Mucosa of rectum (tissue), 2 donors: Measurements from ENCODE around the gene DAG1.

Experiments
- H3K27ac ChIP-seq, 2 donors: one replicate each; pipeline ENCODE4 v1.7.0; 2013; ENCODE audit warnings: inconsistent platforms in 2 of 2, low read depth in 2 of 2, low read length in 2 of 2
- H3K27me3 ChIP-seq, 2 donors: one replicate each; pipeline ENCODE4 v1.7.0; 2013; ENCODE audit warnings: low read length in 2 of 2; ENCODE audit not compliant: control insufficient read depth in 2 of 2, insufficient read depth in 2 of 2
- H3K36me3 ChIP-seq, 2 donors: one replicate each; pipeline ENCODE4 v1.7.0; 2013; ENCODE audit warnings: low read length in 2 of 2; ENCODE audit not compliant: control insufficient read depth in 2 of 2, insufficient read depth in 2 of 2
- H3K4me1 ChIP-seq, 2 donors: one replicate each; pipeline ENCODE4 v1.7.0; 2013; ENCODE audit warnings: low read length in 2 of 2, mild to moderate bottlenecking in 1 of 2; ENCODE audit not compliant: control insufficient read depth in 2 of 2, insufficient read depth in 2 of 2
- H3K4me3 ChIP-seq, 2 donors: one replicate each; pipeline ENCODE4 v1.7.0; 2013; ENCODE audit warnings: low read length in 2 of 2
- H3K9ac ChIP-seq, 2 donors: one replicate each; pipeline ENCODE4 v1.7.0; 2013; ENCODE audit warnings: low read length in 2 of 2, low read depth in 1 of 2, mild to moderate bottlenecking in 1 of 2
- H3K9me3 ChIP-seq, 2 donors: one replicate each; pipeline ENCODE4 v1.7.0; 2013; ENCODE audit warnings: low read length in 2 of 2; ENCODE audit not compliant: control insufficient read depth in 2 of 2
- donor health status: healthy.
- donor health status: Normal muscosa, but diverticular disease.

The DAG1 gene

DNA sequence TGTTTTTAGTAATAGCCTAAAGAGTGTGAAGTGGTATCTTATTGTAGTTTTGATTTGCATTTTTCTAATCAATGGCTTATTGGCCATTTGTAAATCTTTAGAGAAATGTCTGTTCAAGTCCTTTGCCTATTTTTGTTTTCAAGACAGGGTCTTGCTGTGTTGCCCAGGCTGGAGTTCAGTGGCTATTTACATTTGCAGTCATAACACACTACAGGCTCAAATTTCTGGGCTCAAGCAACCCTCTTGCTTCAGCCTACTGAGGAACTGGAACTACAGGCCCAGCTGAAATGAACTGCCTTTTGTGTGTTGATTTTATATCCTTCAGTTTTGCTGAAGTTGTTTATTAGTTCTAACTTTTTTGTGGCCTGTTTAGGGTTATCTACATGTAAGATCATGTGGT, 112.1 kb downstream of the DAG1 start:
- Histone ChIP-seq H3K36me3 (no peaks in the 10 kb centered on the region), H3K27ac (no peak overlapping the region), H3K9me3 (no peaks in the 10 kb centered on the region), H3K4me1 (no peaks in the 10 kb centered on the region), H3K9ac (no peak overlapping the region), H3K4me3 (no peak overlapping the region), H3K27me3 (no peaks in the 10 kb centered on the region)
